Raji (cell line): ENCODE results near the gene INPP5F.

ENCODE experiments used
- POLR2A ChIP-seq: IDR thresholded peaks from 2 replicates; pipeline ENCODE4 v1.6.1; 2011; ENCODE audit warnings: low read depth, low read length, control low read depth; ENCODE audit not compliant: insufficient read depth

The INPP5F gene

DNA sequence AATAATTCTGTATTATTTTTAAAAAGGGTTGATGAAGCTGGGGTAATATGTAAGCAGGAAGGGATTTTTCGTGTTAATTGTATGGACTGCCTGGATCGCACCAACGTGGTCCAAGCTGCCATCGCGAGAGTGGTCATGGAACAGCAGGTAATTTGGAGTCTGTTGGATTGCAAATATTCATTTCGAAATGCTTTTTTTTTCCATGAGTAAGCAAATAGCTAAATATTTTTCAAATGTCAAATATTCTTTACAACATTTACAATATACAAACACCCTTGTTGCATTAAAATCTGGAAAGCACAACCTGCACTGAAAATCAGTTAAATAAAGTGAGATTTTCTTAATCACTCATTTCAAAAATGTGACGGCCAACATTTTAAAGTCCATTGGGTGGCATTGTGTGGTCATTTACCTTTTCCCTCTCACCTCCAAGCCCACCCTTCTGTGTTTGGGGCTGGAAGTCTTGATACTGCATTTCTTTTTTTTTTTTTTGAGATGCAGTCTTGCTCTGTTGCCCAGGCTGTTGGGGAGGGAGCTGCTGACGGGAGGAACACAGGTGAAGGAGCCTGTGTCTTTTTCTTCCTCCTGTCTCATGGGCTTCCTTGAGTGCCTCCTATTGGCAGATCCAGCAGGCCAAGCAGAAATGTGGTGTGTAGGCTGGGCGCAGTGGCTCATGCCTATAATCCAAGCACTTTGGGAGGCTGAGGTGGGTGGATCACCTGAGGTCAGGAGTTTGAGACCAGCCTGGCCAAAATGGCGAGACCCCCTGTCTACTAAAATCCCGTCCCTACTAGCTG lies 80.7 kb downstream of the INPP5F start:
- TF ChIP-seq POLR2A, result no peak

DNA sequence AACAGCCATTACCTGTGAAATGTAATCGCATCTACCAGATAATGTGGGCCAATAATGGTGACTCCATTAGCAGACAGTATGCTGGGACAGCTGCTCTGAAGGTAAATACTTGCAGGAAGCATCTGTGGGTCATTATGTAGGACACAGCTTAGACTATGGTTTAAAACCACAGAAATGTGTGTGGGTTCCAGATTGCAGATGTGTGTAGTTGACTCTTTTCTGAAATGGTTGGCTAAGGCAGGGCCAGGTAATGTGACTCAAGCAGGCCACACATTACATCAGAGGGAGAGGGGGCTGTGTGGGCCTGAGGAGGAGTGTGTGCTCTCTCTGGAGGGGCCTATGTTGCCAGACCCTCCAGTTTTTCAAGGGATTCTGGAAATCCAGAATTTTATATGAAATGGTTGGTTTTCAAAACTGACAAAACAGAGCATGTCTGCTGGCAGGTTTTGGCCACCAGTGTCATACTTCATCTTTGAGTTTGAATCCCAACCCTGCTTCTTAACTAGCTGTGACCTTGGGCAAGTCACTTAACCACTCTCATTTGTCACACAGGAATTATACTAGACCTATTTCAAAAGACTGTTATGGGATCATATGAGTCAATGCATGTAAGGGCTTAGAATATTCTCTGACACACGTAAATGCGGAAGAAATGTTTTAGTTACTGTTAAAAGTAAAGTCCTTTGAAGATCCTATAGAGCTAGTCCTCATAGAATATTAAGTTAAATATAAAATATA lies 82.3 kb downstream of the INPP5F start:
- TF ChIP-seq POLR2A, result no peak

DNA sequence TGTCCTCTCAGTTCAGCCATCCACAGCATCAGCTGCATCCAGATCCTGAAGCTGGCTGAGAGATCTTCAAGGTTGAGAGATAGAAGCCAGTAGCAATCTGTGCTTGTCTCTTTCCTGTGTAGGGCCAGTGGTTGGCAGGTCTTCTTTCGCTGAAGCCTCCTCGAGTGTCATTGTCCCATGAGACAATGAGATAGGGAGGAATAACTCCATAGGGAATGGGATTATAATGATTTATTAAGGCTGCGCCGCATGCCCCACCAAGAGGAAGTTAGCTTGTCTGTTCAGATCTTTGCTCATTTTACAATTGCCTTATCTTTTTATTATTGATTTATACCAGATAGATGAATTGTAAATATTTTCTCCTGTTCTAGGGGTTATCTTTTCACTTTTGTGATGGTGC lies 85.3 kb downstream of the INPP5F start:
- no peak for TF ChIP-seq POLR2A

DNA sequence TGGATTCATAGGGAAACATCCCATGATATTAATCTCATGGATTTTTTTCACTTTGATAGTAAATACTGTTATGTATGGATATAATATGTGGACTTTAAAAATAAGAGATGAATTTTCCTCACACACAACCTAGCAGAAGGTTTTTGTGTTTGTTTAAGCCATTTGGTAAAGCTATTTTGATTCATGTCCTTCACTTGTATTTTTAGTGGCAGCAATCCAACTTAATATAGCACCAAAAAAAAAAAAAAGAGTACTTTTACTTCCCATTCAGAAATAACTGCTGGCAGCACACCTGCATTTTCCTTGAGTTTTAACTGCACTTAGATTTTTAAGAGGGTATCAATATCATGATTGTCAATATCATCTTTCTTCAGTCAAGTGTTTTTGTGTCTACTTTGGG lies 86.8 kb downstream of the INPP5F start:
- no peak for TF ChIP-seq POLR2A

DNA sequence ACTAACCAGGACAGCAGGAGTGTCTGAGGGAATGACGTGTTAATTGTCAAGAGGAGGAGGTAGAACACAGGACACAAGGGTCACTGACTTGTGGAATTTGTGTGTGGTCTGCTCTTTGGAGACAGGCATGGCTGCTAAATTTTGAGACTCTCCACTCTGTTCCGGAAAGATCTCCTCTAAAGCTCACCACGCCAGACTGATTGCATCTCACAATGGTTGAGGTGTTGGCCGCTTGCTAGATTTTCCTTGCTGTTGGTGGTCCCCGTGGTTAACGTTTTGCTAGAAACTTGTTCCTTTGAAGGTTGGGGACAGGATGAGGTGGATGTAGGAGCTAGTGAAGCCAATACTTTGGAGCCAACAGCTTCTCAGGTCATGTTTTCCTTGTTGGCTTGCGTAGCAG lies 89.8 kb downstream of the INPP5F start:
- no peak for TF ChIP-seq POLR2A

DNA sequence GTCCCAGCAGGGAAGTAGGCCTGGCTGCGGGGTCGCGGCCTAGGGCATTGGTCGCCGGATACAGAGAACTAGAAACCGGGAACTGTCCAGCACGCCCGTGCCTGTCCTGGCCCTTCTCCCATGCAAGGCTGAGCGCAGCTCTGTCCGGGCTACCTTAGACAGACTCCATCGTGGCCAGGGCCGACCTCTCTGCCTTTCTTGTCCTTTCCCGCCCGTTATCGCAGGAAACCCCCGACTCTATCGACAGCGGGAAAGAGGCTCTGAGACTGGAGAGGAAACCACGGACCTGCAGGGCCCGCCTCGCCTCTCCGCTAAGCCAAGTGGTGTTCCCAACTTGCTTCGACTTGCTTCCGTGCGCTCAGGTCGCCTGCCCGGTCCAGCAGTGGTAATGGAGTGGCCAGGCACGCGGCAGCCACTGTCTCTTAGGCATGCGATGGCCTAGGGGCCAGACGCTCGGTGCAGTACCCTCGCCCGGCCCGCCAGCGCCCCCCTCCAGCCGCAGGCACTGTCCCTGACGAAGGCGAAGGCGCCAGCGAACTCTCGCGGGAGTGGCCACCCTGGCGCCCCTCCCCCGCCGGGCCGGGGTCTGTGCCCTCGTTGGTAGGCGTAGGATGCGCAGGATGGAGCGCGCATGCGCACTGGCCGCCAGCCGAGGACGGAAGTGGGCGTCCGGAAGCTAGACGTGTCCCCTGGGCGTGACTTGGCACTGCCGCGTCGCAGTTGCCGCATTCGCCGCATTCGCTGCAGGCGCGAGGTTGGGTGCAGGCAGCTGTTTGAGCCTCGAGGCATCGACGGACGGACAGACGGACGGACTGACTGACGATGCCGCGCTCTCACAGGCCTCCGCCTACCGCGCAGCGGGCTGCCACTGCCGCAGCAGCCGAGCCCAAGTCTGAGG lies 92.4 kb downstream of the INPP5F start:
- no peak for TF ChIP-seq POLR2A

DNA sequence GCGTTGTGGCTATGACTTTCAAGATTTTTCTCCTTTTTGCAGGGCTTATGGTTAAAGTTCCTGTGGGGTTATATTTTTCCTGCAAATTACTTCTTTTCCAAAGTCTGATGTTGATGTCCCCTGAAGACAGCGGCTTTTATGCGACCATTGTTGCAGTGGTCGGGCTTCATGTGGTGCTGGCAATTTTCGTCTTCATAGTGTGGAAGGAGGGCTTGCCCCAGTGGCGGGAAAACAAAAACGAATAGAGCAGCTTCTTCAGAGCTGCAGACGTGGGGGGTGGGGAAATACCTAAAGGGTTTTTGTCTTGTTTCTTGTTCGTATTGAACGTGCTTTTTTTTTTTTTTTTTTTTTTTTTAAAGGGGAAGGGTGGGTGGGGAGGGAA lies 93.0 kb downstream of the INPP5F start:
- no peak for TF ChIP-seq POLR2A

DNA sequence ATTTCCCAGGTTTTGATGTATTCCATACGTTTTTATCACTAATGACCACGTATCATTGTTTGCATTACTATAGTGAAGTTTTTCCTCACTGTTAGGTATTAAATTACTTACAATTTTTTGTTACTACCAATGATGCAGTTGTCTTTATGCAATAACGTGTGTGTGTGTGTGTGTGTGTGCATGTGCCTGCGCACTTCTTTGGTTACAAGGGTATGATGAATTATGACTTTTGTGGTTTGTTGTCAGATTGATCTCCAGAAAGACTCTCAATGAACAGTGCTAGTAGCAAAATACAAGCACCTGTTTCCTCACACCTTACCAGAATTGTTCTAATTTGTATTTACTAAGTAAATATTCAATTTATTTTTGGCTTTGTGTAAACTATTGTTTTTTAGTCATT lies 95.3 kb downstream of the INPP5F start:
- no peak for TF ChIP-seq POLR2A

DNA sequence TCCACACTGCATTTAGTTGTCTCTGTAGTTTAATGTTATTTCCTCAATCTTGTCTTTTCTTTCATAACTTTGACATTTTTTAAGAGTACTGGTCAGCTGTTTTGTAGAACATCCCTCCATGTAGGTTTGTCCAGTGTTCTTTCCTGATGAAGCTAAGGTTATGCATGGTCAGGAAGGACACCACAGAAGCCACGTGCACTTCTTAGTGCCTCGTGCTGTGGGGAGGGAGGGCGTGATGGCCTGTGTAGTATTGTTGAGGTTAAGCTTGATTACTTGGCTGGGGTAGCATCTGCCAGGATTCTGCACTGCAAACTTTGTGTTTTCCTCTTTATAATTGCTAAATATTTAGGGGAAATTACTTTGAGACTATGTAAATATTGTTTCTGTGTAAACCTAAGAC lies 98.4 kb downstream of the INPP5F start:
- no peak for TF ChIP-seq POLR2A

DNA sequence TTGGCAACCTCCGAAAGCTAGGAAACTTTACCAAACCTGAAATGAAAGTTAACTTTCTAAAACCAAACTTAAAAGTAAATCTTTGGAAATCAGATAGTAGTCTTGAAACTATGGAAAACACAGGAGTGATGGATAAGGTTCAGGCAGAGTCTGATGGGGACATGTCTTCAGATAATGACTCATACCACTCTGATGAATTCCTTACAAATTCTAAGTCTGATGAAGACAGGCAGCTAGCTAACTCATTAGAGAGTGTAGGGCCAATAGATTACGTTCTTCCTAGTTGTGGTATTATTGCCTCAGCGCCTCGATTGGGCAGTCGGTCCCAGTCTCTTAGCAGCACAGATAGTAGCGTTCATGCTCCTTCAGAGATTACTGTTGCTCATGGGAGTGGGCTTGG lies 100.9 kb downstream of the INPP5F start:
- TF ChIP-seq POLR2A, result no peak

DNA sequence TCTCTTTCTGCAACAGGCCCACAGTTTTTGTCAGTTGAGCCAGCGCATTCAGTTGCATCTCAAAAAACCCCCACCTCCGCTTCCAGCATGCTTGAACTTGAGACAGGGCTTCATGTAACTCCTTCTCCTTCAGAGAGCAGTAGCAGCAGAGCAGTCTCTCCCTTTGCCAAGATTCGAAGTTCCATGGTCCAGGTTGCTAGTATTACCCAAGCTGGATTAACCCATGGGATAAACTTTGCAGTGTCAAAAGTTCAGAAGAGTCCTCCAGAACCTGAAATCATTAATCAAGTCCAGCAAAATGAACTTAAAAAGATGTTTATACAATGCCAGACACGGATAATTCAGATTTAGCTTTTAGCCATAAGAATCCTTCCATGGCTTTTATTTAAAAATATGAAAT lies 101.6 kb downstream of the INPP5F start:
- no peak for TF ChIP-seq POLR2A

DNA sequence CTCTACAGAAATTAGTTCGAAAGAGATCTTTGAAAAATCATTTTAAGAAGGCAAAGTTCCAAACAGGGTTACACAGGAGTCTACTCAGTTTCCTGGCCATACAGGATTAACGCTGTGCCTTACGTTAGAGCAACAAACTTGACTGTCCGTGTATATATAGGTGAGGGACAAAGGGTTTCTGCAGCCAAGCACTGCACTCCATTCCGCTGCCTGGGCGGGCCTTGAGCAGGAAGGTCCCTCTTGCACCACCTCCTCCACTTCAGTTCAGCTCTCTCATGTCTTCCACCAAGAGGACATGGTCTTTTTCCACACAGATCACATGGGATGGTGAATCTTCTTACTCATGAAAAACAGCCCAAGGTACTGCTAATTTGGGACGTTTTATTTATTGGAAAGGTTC lies 103.6 kb downstream of the INPP5F start:
- TF ChIP-seq POLR2A, result no peak

DNA sequence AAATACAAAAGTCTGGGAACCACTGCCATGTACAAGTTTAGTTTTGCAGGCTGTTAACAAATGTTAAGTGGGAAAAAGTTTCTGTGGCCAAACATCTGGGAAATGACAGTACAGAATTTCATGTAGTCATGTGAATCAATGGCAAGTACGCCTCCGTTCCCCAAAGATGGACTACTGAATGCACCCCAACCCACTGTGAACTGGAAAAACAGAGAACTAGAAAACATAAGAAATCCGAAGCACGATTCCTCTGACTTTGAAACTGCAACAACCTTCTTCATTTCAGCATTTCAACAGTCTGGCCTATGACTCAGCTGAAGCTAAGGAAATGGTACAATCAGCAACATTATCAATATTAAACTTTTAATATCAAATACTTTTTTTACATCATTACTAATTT lies 105.0 kb downstream of the INPP5F start:
- no peak for TF ChIP-seq POLR2A

DNA sequence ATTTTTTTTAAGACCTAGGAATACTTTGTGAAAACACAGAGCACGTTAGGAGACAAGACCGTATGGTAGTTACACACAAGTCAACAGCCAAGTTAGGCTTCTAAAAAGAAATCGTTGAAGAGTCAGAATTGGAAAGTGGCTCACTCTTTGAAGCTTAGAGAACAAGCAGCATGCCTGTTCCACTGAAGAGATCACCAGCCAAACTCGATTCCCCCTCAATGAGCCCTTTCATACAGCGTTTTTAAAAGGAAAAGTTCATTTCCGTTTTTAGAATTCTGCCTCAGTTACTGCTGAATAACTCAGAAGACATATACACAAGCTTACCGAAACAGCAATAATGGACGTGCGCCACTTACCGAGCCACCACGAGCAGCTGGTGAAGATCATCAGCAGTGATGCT lies 105.8 kb downstream of the INPP5F start:
- no peak for TF ChIP-seq POLR2A

DNA sequence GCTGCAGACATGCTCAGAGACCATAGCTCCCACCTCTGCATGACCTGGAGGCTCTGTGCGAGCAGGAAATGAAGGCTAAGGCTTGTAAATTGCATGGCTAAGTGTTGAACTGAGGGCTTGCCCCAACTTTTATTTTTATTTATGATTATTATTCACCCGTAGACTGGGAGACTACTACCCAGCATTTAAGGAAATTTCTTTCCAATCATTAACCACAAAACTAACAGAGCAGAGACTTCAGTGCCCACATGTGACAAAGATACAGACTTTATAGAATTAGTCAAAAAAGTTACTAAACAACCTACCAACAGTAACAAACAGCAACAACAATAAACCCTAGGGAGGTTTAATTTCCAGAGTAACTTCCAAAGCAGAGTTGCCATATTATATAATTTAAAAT lies 107.1 kb downstream of the INPP5F start:
- TF ChIP-seq POLR2A, result no peak

DNA sequence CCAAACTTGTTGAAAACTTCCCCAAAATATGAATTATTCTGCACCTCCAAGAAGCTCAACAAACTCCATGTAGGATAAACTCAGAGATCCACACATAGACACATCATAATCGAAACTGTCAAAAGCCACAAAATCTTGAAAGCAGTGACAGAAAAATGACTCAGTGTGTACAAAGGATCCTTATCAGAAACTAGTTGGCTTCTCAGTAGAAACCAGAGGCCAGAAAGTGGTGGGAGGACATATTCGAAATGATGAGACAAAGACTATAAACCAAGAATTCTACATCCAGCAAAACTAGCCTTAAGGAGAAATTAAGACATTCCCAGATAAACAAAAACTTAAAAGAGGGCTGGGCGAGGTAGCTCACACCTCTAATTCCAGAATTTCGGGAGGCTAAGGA lies 108.3 kb downstream of the INPP5F start:
- no peak for TF ChIP-seq POLR2A
